Measurements from ENCODE around the gene FAM174B.

Gene FAM174B

DNA sequence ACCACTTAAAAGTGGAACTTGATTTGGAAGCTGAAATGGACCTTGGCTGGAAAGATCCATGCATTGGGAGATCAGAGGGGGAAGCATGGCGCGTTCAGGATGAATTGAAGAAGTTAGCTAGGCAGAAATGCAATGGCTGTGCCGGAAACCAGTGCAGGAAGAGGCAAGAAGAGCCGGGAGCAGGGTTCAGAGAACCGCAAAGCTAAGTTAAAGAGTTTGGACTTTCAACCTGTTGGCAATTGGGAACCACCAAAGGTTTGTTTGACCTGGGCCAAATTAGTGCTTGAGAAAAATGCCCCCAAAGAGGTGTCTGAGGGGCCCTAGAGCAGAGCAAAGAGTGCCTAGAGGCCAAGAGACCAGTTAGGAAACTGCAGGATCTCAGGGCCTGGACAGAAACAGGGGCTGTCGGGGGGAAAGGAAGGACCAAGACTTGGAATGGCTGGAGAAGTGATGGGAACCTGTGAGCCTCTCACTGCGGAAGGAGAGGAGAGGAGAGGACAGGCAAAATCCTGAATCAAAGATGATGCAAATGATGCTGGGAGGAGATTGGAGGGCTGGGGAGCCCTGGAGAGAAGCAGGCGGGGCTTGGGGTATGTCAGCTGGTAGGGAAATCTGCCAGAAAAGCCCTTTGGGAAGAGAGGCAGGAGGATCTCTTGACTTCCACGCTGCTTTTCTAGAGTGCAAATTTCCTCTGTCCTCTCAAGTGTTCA, 49.3 kb downstream of the FAM174B start:
- Histone ChIP-seq H3K9me3 (ENCODE audit: control insufficient read depth in 5 of 5, low read length in 5 of 5) (no peaks in the 10 kb centered on the region), H3K27me3 (ENCODE audit: control insufficient read depth in 5 of 5, insufficient read depth in 4 of 5, low read length in 5 of 5) (peaks cover 0 to 4% (median 0%) of the 10 kb centered on the region in 5 donors), H3K4me1 (ENCODE audit: control insufficient read depth in 5 of 5, insufficient read depth in 5 of 5, low read length in 5 of 5) (no peaks in the 10 kb centered on the region), H3K36me3 (ENCODE audit: control insufficient read depth in 5 of 5, insufficient read depth in 5 of 5, low read length in 5 of 5) (no peaks in the 10 kb centered on the region), H3K27ac (ENCODE audit: low read depth, low read length) (no peak overlapping the region), H3K9ac (ENCODE audit: low read length in 5 of 5) (no peak overlapping the region), H3K4me3 (ENCODE audit: low read depth in 1 of 5, low read length in 5 of 5) (no peak overlapping the region)

DNA sequence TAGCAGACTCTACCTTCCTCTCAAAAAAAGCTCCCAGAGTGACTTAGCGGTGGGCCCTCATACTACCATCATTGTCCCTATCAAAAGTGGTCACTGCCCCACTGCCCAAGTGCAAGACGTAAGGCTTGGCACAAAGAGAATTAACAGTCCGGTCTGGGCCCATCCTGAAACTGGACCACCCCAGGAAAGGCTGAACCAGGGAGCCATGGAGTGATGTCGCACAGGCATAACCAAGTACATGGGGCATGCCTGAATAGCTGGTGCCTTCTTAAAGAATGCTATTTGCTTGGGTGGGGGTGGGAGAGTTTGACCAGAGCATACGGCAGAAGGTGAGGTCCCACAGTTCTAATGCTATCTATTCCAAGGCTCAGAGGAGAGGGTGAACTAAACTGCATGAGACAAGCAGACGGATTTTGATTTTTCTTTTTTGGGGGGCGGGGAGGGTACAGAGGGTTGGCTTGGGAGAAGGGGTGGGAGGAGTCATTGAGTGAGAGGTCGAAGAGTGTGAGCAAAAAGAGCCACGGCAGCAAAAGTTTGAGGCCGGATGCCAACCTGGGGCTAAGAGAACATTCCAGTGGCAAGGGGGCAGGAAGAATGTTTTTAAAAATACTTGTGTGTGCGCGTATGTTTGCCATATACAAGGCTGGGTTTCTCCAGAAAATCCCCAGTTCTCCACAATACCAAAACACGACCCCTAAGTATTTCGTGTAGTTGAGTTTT, 50.2 kb downstream of the FAM174B start:
- Histone ChIP-seq H3K9me3 (ENCODE audit: control insufficient read depth in 5 of 5, low read length in 5 of 5) (no peaks in the 10 kb centered on the region), H3K27me3 (ENCODE audit: control insufficient read depth in 5 of 5, insufficient read depth in 4 of 5, low read length in 5 of 5) (peaks cover 0 to 4% (median 0%) of the 10 kb centered on the region in 5 donors), H3K27ac (ENCODE audit: low read depth, low read length) (no peak overlapping the region), H3K4me1 (ENCODE audit: control insufficient read depth in 5 of 5, insufficient read depth in 5 of 5, low read length in 5 of 5) (no peaks in the 10 kb centered on the region), H3K36me3 (ENCODE audit: control insufficient read depth in 5 of 5, insufficient read depth in 5 of 5, low read length in 5 of 5) (no peaks in the 10 kb centered on the region), H3K4me3 (ENCODE audit: low read depth in 1 of 5, low read length in 5 of 5) (no peak overlapping the region), H3K9ac (ENCODE audit: low read length in 5 of 5) (no peak overlapping the region)

DNA sequence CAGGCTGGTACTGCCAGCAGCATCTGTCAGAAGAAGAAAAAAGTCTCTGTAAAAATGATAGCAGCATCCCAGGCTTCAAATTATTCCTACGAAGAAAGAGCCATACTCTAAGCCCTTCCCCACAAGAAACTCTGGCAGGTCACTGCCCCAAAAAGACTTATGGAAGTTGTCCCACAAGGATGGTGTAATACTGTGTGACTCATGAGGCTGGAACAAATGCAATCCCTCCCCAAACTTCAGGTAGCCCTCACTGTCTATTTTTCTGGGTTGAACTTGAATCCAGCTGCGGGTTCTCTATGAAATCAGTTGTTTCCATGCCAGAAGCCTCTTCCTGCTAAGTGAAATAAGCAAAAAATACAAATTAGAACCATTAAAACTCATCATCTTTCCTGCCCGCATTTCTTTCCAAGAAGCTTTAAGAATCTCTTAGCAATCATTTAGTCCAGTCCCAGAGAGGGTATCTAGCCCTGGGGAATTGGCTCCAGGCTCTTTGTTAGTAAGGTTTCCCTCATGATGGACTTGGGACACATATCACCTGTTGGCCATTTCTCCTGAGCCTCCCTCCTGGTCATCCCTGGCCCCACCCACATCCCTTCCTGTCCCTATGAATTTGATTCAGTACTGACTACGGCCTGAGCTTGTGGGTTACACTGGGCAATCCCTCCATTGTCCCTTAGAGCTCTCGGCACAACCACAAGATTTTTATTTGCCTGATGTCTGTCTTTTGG, 51.7 kb downstream of the FAM174B start:
- no peaks in the 10 kb centered on the region for H3K36me3 ChIP-seq (ENCODE audit: control insufficient read depth in 5 of 5, insufficient read depth in 5 of 5, low read length in 5 of 5)
- no peak overlapping the region for H3K9ac ChIP-seq (ENCODE audit: low read length in 5 of 5)
- H3K27ac ChIP-seq (ENCODE audit: low read depth, low read length): no peak overlapping the region
- H3K27me3 ChIP-seq (ENCODE audit: control insufficient read depth in 5 of 5, insufficient read depth in 4 of 5, low read length in 5 of 5): peaks cover 0 to 4% (median 0%) of the 10 kb centered on the region in 5 donors
- no peaks in the 10 kb centered on the region for H3K4me1 ChIP-seq (ENCODE audit: control insufficient read depth in 5 of 5, insufficient read depth in 5 of 5, low read length in 5 of 5)
- H3K4me3 ChIP-seq (ENCODE audit: low read depth in 1 of 5, low read length in 5 of 5): no peak overlapping the region
- no peaks in the 10 kb centered on the region for H3K9me3 ChIP-seq (ENCODE audit: control insufficient read depth in 5 of 5, low read length in 5 of 5)

DNA sequence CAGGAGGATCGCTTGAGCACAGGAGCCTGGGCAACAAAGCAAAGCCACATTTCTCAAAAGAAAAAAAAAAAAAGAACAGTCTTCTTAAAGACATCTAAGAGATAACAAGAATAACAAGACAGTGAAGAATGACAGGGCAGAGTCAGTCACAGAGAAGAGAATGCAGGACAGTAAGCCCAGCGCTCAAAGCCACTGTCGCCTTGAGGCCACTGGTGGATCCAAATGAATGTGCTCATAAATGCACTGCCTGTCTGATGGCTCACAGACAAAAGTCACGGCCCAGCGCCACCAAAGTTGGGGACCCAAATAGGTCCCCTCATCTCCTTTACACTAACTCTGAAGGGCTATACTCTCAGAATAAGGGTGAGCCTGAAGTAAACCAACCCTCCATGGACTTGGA, 52.3 kb downstream of the FAM174B start:
- Histone ChIP-seq H3K9ac (ENCODE audit: low read length in 5 of 5) (no peak overlapping the region), H3K36me3 (ENCODE audit: control insufficient read depth in 5 of 5, insufficient read depth in 5 of 5, low read length in 5 of 5) (no peaks in the 10 kb centered on the region), H3K4me1 (ENCODE audit: control insufficient read depth in 5 of 5, insufficient read depth in 5 of 5, low read length in 5 of 5) (no peaks in the 10 kb centered on the region), H3K4me3 (ENCODE audit: low read depth in 1 of 5, low read length in 5 of 5) (no peak overlapping the region), H3K27ac (ENCODE audit: low read depth, low read length) (no peak overlapping the region), H3K9me3 (ENCODE audit: control insufficient read depth in 5 of 5, low read length in 5 of 5) (no peaks in the 10 kb centered on the region), H3K27me3 (ENCODE audit: control insufficient read depth in 5 of 5, insufficient read depth in 4 of 5, low read length in 5 of 5) (peaks cover 0 to 4% (median 1%) of the 10 kb centered on the region in 5 donors)

DNA sequence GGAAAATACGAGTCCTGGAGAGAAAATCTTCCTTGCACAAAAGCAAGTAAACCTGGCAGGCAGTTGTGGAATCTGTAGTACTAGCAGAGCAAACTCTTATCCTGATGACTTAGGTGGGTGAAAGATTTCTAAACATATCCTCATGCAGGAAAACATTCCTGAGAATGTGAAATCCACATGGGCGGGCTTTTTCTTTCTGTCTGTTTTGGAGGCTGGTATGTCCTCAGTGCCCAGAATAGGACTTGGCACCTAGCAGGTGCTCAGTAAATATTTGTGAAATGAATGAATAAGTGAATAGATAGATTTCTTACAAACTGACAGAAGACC, 53.3 kb downstream of the FAM174B start:
- H3K27ac ChIP-seq (ENCODE audit: low read depth, low read length): no peak overlapping the region
- H3K4me3 ChIP-seq (ENCODE audit: low read depth in 1 of 5, low read length in 5 of 5): no peak overlapping the region
- H3K9me3 ChIP-seq (ENCODE audit: control insufficient read depth in 5 of 5, low read length in 5 of 5): no peaks in the 10 kb centered on the region
- H3K36me3 ChIP-seq (ENCODE audit: control insufficient read depth in 5 of 5, insufficient read depth in 5 of 5, low read length in 5 of 5): no peaks in the 10 kb centered on the region
- peaks cover 0 to 4% (median 0%) of the 10 kb centered on the region in 5 donors for H3K27me3 ChIP-seq (ENCODE audit: control insufficient read depth in 5 of 5, insufficient read depth in 4 of 5, low read length in 5 of 5)
- H3K4me1 ChIP-seq (ENCODE audit: control insufficient read depth in 5 of 5, insufficient read depth in 5 of 5, low read length in 5 of 5): no peaks in the 10 kb centered on the region
- no peak overlapping the region for H3K9ac ChIP-seq (ENCODE audit: low read length in 5 of 5)

DNA sequence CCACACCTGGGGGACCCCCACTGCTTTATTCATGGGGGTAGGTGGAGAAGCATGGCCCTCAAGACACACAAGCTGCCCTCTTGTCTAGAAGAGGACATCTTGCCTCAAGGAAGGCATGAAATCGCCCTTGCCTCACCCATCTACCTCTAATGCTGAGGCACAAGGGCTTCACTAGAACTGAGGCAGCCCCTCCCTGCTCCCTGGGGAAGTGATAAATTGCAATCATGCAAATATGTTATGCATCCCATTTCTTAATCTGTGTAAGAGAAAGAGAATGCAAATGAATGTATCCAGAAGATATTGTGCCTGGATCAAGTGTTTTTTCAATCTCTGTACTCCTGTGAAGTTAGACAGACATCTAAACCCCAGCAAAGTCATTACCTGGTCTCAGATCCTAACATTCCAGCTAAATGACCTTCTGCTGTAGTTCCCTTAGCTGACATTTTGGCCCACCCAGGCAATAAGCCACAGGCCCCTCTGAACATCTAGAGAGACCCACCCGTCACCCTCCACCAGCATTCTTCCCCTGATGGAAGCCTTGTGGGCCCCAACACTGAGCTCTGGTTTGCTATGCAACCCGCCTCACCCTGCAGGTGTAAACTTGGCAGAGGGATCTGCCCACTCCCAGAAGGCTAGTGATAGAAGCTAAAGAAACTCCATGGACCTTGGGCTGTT, 53.8 kb downstream of the FAM174B start:
- H3K27me3 ChIP-seq (ENCODE audit: control insufficient read depth in 5 of 5, insufficient read depth in 4 of 5, low read length in 5 of 5): peaks cover 0 to 4% (median 0%) of the 10 kb centered on the region in 5 donors
- no peaks in the 10 kb centered on the region for H3K9me3 ChIP-seq (ENCODE audit: control insufficient read depth in 5 of 5, low read length in 5 of 5)
- H3K4me3 ChIP-seq (ENCODE audit: low read depth in 1 of 5, low read length in 5 of 5): no peak overlapping the region
- H3K27ac ChIP-seq (ENCODE audit: low read depth, low read length): no peak overlapping the region
- no peak overlapping the region for H3K9ac ChIP-seq (ENCODE audit: low read length in 5 of 5)
- no peaks in the 10 kb centered on the region for H3K36me3 ChIP-seq (ENCODE audit: control insufficient read depth in 5 of 5, insufficient read depth in 5 of 5, low read length in 5 of 5)
- no peaks in the 10 kb centered on the region for H3K4me1 ChIP-seq (ENCODE audit: control insufficient read depth in 5 of 5, insufficient read depth in 5 of 5, low read length in 5 of 5)

DNA sequence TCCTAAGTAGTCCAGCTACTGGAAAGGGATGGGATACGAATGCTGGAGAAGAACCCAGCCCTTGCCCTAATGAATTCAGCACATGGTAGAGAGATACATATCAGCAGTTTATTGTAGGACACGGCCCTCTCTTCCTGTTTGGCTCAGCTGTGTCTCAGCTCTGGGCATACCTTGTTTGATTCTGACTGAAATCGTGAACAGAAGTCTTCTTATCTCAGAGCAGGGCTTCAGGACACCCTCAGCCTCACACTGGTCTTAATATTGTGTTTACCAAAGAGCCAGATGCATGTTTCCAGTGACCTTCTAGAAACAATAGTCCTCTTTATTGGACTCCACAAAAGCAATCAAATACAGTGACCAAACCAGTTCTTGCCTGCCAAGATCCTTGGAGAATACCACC, 54.7 kb downstream of the FAM174B start:
- Histone ChIP-seq H3K4me3 (ENCODE audit: low read depth in 1 of 5, low read length in 5 of 5) (no peak overlapping the region), H3K27me3 (ENCODE audit: control insufficient read depth in 5 of 5, insufficient read depth in 4 of 5, low read length in 5 of 5) (peaks cover 0 to 4% (median 0%) of the 10 kb centered on the region in 5 donors), H3K27ac (ENCODE audit: low read depth, low read length) (no peak overlapping the region), H3K9ac (ENCODE audit: low read length in 5 of 5) (no peak overlapping the region), H3K4me1 (ENCODE audit: control insufficient read depth in 5 of 5, insufficient read depth in 5 of 5, low read length in 5 of 5) (peaks cover 0 to under 1% (median 0%) of the 10 kb centered on the region in 5 donors), H3K9me3 (ENCODE audit: control insufficient read depth in 5 of 5, low read length in 5 of 5) (no peaks in the 10 kb centered on the region), H3K36me3 (ENCODE audit: control insufficient read depth in 5 of 5, insufficient read depth in 5 of 5, low read length in 5 of 5) (no peaks in the 10 kb centered on the region)

DNA sequence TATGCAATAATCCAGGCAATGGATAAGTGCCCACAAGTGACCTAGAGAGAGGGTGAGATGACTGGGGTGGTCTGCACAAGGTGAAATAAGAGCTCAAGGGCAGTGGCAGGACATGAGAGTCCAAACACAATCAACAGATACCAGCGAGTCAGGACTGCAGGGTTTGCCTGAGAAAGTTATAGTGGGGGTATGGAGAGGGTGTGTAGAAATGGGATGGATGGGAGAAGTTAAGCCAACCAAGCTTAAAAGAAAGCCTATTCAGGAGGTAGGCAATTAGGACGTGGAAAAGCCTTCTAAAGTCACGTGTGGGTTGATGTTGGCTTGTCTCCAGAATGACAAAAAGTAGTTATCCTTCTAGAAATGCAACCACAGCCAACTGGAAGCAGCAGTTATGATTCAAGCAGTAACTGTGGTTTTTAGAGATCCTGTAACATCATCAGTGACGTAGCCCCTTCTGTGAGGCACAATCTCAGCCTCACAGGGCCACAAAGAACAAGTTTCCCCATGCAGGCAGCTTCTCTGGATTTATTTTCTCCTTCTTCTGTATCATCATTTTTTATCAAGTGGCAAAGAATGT, 56.1 kb downstream of the FAM174B start:
- peaks cover 0 to 4% (median 2%) of the 10 kb centered on the region in 5 donors for H3K27me3 ChIP-seq (ENCODE audit: control insufficient read depth in 5 of 5, insufficient read depth in 4 of 5, low read length in 5 of 5)
- no peaks in the 10 kb centered on the region for H3K9me3 ChIP-seq (ENCODE audit: control insufficient read depth in 5 of 5, low read length in 5 of 5)
- peaks cover 0 to 3% (median 0%) of the 10 kb centered on the region in 5 donors for H3K4me1 ChIP-seq (ENCODE audit: control insufficient read depth in 5 of 5, insufficient read depth in 5 of 5, low read length in 5 of 5)
- H3K36me3 ChIP-seq (ENCODE audit: control insufficient read depth in 5 of 5, insufficient read depth in 5 of 5, low read length in 5 of 5): no peaks in the 10 kb centered on the region
- no peak overlapping the region for H3K27ac ChIP-seq (ENCODE audit: low read depth, low read length)
- no peak overlapping the region for H3K4me3 ChIP-seq (ENCODE audit: low read depth in 1 of 5, low read length in 5 of 5)
- no peak overlapping the region for H3K9ac ChIP-seq (ENCODE audit: low read length in 5 of 5)

DNA sequence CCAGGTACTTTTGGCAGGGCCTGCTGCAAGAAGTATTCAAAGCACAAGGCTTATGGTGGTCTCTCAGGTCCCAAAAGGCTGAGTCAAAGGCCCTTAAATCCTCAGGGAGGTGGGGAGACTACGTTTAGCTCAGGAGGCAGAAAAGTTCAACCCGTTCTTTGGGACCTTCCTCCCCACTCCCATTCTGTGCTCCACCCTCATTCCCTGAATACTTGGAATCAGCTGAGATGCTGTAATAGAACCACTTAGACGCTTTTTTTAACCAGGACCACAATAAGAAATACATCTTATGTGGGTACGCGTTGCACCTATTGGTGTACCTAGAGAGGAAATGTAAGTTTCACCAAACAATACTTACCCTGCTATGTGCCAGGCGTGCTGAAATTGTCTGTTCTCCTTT, 58.0 kb downstream of the FAM174B start:
- no peaks in the 10 kb centered on the region for H3K36me3 ChIP-seq (ENCODE audit: control insufficient read depth in 5 of 5, insufficient read depth in 5 of 5, low read length in 5 of 5)
- H3K27me3 ChIP-seq (ENCODE audit: control insufficient read depth in 5 of 5, insufficient read depth in 4 of 5, low read length in 5 of 5): peaks cover 0 to 4% (median 2%) of the 10 kb centered on the region in 5 donors
- no peaks in the 10 kb centered on the region for H3K9me3 ChIP-seq (ENCODE audit: control insufficient read depth in 5 of 5, low read length in 5 of 5)
- peaks cover 0 to 12% (median 3%) of the 10 kb centered on the region in 5 donors for H3K4me1 ChIP-seq (ENCODE audit: control insufficient read depth in 5 of 5, insufficient read depth in 5 of 5, low read length in 5 of 5)
- no peak overlapping the region for H3K27ac ChIP-seq (ENCODE audit: low read depth, low read length)
- H3K9ac ChIP-seq (ENCODE audit: low read length in 5 of 5): no peak overlapping the region
- no peak overlapping the region for H3K4me3 ChIP-seq (ENCODE audit: low read depth in 1 of 5, low read length in 5 of 5)

All from subcutaneous abdominal adipose tissue (tissue), 5 donors.